Ishikawa (cell line): ENCODE data around the gene SLC43A3.

Source experiments
- CEBPB ChIP-seq: IDR thresholded peaks from 2 replicates; pipeline ENCODE4 v1.6.1; 2012
- CREB1 ChIP-seq: IDR thresholded peaks from 2 replicates; pipeline ENCODE4 v1.6.1; 2012; ENCODE audit warnings: low read depth
- EGR1 ChIP-seq: IDR thresholded peaks from 2 replicates; pipeline ENCODE4 v1.6.1; 2012
- EP300 ChIP-seq: IDR thresholded peaks from 2 replicates; pipeline ENCODE4 v1.6.1; 2012; ENCODE audit warnings: borderline replicate concordance
- FOXM1 ChIP-seq: IDR thresholded peaks from 2 replicates; pipeline ENCODE4 v1.6.1; 2012; ENCODE audit warnings: low read depth, borderline replicate concordance
- NFIC ChIP-seq: IDR thresholded peaks from 2 replicates; pipeline ENCODE4 v1.6.1; 2012
- RAD21 ChIP-seq: IDR thresholded peaks from 2 replicates; pipeline ENCODE4 v1.6.1; 2012; ENCODE audit warnings: low read depth
- REST ChIP-seq: IDR thresholded peaks from 2 replicates; pipeline ENCODE4 v1.6.1; 2012; ENCODE audit warnings: low read depth, mild to moderate bottlenecking
- TAF1 ChIP-seq: IDR thresholded peaks from 2 replicates; pipeline ENCODE4 v1.6.1; 2012; ENCODE audit warnings: low read depth, mild to moderate bottlenecking
- TCF12 ChIP-seq: IDR thresholded peaks from 2 replicates; pipeline ENCODE4 v1.6.1; 2012; ENCODE audit warnings: low read depth
- TEAD4 ChIP-seq: IDR thresholded peaks from 2 replicates; pipeline ENCODE4 v1.6.1; 2012
- YY1 ChIP-seq: IDR thresholded peaks from 2 replicates; pipeline ENCODE4 v1.6.1; 2012; ENCODE audit warnings: low read depth
- ZBTB7A ChIP-seq: IDR thresholded peaks from 2 replicates; pipeline ENCODE4 v1.6.1; 2012; ENCODE audit warnings: low read depth
- TF ChIP-seq, protein P1 (sequence below): IDR thresholded peaks from 2 replicates; pipeline ENCODE4 v1.6.1; 2012
- TF ChIP-seq, protein P2 (sequence below): IDR thresholded peaks from 2 replicates; pipeline ENCODE4 v1.6.1; 2012

Gene SLC43A3

GRCh38 chr11:57386178-57386940 is 40.6 kb downstream of the SLC43A3 start:
- TF ChIP-seq TEAD4 (no peak), TAF1 (no peak), NFIC (no peak), YY1 (no peak), EGR1 (no peak), FOXM1 (no peak), RAD21 (no peak), REST (no peak), CREB1 (no peak), EP300 (no peak), ZBTB7A (no peak), CEBPB (no peak), TCF12 (no peak)
- TF ChIP-seq, protein P1, sequence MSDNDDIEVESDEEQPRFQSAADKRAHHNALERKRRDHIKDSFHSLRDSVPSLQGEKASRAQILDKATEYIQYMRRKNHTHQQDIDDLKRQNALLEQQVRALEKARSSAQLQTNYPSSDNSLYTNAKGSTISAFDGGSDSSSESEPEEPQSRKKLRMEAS: no peak
- TF ChIP-seq, protein P2, sequence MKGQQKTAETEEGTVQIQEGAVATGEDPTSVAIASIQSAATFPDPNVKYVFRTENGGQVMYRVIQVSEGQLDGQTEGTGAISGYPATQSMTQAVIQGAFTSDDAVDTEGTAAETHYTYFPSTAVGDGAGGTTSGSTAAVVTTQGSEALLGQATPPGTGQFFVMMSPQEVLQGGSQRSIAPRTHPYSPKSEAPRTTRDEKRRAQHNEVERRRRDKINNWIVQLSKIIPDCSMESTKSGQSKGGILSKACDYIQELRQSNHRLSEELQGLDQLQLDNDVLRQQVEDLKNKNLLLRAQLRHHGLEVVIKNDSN: no peak

DNA sequence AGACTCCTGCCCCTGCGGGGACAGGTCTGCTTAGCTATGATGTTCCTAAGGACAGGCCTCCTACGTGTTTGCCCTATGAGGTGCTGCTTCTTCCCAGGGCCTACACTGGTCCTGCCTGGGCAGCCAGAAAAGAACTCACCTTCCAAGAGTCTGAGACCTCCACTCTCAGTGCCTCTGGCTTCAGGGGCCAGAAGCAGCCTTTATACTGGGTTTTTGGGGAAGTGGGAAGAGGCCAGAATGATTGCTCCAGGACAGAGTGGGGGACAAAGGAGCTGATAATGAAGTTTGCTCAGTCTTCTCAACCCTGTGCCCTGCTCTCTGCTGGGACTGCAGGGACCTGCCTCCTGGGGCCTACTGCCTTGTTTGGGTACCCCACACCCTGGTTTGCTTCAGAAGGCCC is 45.9 kb downstream of the SLC43A3 start, which contains the start of gene PRG3:
TSS of gene PRG3 (minus strand) at position 176 of the 400 bp plus-strand sequence. CDS start 442 bp downstream, outside the sequence.
- TF ChIP-seq CEBPB (no peak), TEAD4 (no peak), REST (no peak), NFIC (no peak), CREB1 (no peak), TCF12 (no peak), RAD21 (no peak), FOXM1 (no peak), EGR1 (no peak), EP300 (no peak), YY1 (no peak)
- TF ChIP-seq, protein P1: no peak
- TF ChIP-seq, protein P2: no peak

DNA sequence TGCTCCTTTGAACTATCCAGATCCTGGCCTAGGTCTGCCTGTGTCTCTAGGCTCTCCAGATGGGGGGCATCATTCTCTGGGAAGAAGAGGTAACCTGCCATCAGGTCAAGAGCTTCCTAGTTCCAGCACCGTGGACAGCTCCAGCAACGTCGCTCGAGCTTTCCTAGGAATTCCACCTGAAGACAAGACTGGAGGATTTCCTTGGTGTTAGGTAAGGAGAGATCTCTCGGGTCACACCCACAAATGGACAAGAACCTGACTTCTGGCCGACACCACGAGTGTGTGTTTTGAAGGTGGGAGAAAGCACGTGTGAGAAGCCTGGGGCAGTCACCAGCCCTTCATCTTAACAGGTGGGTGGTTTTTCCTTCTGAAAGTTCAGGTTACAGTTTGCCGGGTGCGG is 47.2 kb downstream of the SLC43A3 start:
- TF ChIP-seq TEAD4 (peak; percentile 73), RAD21 (no peak), ZBTB7A (no peak), YY1 (no peak), CREB1 (no peak), FOXM1 (no peak), REST (peak; percentile 95), NFIC (no peak)

GRCh38 chr11:57378186-57378585 is 48.7 kb downstream of the SLC43A3 start:
- TF ChIP-seq CEBPB (no peak), EGR1 (no peak), EP300 (no peak), REST (no peak), TAF1 (no peak), NFIC (no peak), CREB1 (no peak), TEAD4 (no peak), FOXM1 (no peak), TCF12 (no peak), YY1 (no peak), RAD21 (no peak), ZBTB7A (no peak)
- TF ChIP-seq, protein P1: no peak
- TF ChIP-seq, protein P2: no peak
